GM21825 (cell line): ENCODE data around the gene PRKAG2.
"Not testable (repeated sequence)": the region's sequence is repeated elsewhere in the genome, so short reads cannot be mapped to it uniquely, and the experiment has no call there.

ENCODE experiments used
- ATAC-seq: cut with Tn5 transposase; IDR thresholded peaks from one replicate; pipeline ENCODE4 v1.9.1; 2021; ENCODE audit warnings: mild to moderate bottlenecking, moderate library complexity; ENCODE audit not compliant: unreplicated experiment

PRKAG2 gene

GRCh38 chr7:151852486-151853396 lies 24.2 kb downstream of the PRKAG2 start:
- no peak for ATAC-seq

GRCh38 chr7:151851782-151852181 lies 25.1 kb downstream of the PRKAG2 start:
- ATAC-seq, result peak; percentile 24

GRCh38 chr7:151851145-151851751 lies 25.7 kb downstream of the PRKAG2 start:
- ATAC-seq, result peak; percentile 49

- no peak for ATAC-seq
These were observed 26.3 kb downstream of the PRKAG2 start for GRCh38 chr7:151850491-151851124.

GRCh38 chr7:151849879-151850260 lies 27.0 kb downstream of the PRKAG2 start:
- no peak for ATAC-seq

GRCh38 chr7:151849008-151849878 lies 27.7 kb downstream of the PRKAG2 start:
- ATAC-seq, result no peak

- ATAC-seq, result no peak
These were observed 29.2 kb downstream of the PRKAG2 start for GRCh38 chr7:151847681-151848081.

GRCh38 chr7:151847136-151847535 lies 29.8 kb downstream of the PRKAG2 start:
- no peak for ATAC-seq

- ATAC-seq, result no peak
These were observed 31.3 kb downstream of the PRKAG2 start for GRCh38 chr7:151845412-151846205.

- ATAC-seq, result no peak
These were observed 32.1 kb downstream of the PRKAG2 start for GRCh38 chr7:151844825-151845200.

- no peak for ATAC-seq
These were observed 32.7 kb downstream of the PRKAG2 start for GRCh38 chr7:151844071-151844824.

GRCh38 chr7:151843181-151843580 lies 33.7 kb downstream of the PRKAG2 start:
- ATAC-seq, result no peak

- ATAC-seq, result not testable (repeated sequence)
These were observed 35.4 kb downstream of the PRKAG2 start for GRCh38 chr7:151841395-151842051.

GRCh38 chr7:151840088-151840910 lies 36.6 kb downstream of the PRKAG2 start:
- ATAC-seq, result no peak

GRCh38 chr7:151839451-151839921 lies 37.4 kb downstream of the PRKAG2 start:
- ATAC-seq, result no peak

GRCh38 chr7:151838861-151839381 lies 38.0 kb downstream of the PRKAG2 start:
- peak; percentile 66 for ATAC-seq

GRCh38 chr7:151838072-151838471 lies 38.8 kb downstream of the PRKAG2 start:
- ATAC-seq, result no peak
